ENCODE data around the gene C10orf62. TPM values are rescaled to one million over a fixed set of nuclear protein-coding genes. Genes with fewer than 3 reads are reported as not detected.
"Not testable (repeated sequence)": the region's sequence is repeated elsewhere in the genome, so short reads cannot be mapped to it uniquely, and the experiment has no call there.

Gene C10orf62
- total RNA-seq, 1 donor from 2014 or later = not detected

DNA sequence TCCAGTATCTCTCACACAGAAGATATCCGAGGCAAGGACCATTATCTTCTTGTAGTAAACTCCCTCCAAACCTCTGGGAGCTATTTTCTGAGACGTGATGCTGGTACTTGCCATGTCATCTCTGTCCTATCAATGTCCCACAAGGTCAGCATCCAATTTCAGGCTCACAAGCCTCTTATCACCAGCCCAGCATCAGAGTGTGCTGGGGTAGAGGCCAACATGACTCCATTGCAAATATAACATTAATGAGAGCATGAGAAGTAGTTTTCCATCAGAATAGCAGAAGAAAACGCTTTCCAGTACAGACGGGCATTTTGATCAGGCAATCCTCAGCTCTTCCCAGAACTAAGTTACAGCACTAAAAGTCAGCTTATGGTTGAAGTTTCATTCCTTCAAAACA is 38.2 kb downstream of the C10orf62 start:
- no peak for DNase-seq (ENCODE audit: low read depth in 2 of 2)

DNA sequence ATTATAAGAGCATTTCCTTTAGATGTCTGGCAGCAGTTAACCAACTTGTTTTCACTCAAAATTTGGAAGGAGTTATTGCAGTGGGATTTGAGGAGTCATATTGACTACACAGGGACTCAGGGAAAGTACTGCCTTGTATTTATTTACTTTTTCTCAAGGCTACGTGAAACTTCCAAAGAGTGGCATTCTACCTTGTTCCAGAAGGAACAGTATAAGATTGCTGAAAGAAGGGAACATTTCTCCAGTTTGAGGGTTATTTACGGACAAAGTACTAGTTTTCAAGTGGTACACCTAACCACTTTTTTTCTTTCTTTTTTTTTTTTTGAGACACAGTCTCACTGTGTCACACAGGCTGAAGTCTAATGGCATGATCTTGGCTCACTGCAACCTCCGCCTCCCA is 38.7 kb downstream of the C10orf62 start:
- no peak for DNase-seq (ENCODE audit: low read depth in 2 of 2)

- DNase-seq (ENCODE audit: low read depth in 2 of 2) = no peak
Observed at GRCh38 chr10:97629289-97629688, 39.8 kb downstream of the C10orf62 start.

GRCh38 chr10:97631098-97631497 is 41.6 kb downstream of the C10orf62 start:
- DNase-seq (ENCODE audit: low read depth in 2 of 2) = no peak

DNA sequence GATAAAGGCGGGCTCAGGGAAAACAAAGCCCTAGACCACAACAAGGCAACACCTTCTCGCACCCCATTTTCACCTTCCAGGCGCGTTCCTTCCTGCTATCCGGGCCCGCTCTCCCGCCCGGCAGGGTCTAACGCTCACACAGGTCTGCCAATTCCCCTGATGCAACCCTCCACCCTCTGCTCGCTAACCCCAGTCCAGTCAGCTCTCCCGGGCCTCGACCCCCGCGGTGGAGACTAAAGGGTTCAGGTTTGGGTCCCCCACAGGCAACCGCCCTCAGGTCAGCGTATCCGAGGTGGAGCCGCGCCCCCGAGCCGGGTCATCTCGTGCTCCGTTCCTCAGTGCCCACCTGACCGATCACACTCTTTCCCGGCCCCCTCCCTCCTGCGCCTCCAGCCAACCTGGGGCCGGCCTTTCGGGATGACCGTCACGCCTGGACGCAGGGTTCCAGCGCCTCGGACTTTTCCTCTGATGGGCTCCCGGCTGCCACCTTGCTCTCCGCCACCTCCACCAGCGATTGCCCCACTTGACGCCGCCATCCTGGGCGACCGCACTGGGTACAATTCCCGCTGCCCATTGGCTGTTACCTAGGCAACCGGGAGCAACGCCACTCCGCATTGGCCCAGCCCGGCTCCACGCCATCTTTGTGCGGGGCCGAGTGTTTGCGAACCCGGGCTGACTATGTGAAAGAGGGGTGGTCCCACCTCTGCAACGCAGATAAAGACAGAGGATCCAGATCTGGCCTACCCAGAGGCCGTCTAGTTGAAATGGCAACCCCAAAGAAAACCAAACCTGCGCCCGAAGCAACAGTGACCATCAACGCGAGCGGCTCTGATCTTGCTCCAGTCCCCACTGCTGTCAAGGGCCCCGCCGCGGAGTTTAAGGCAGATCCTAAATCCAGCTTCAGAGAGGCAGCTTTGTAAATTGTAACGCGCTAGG is 43.7 kb downstream of the C10orf62 start, which contains the start of gene MORN4:
Gene MORN4 (minus strand): TSS at position 552 of the 936 bp plus-strand sequence. CDS start 13,847 bp downstream, outside the sequence.
- DNase-seq (ENCODE audit: low read depth in 2 of 2) = peak; percentile 90 to 93

- DNase-seq (ENCODE audit: low read depth in 2 of 2) = peak; percentile 5 to 14
Observed at GRCh38 chr10:97633921-97634320, 44.4 kb downstream of the C10orf62 start.

- DNase-seq (ENCODE audit: low read depth in 2 of 2) = no peak
Observed at GRCh38 chr10:97635577-97635976, 46.1 kb downstream of the C10orf62 start.

DNA sequence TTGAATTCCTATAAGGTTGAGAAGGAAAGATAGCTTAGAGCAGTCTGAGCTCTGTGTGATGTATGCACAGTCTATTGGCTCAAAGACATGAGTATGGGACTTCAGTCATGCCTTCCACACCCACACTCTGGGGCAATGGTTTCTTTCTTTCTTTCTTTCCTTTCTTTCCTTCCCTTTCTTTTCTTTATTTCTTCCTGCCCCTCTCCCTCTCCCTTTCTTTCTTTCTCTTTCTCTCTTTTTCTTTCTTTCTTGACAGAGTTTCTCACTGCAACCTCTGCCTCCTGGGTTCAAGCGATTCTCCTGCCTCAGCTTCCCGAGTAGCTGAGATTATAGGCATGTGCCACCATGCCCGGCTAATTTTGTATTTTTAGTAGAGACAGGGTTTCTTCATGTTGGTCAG is 49.6 kb downstream of the C10orf62 start:
- not testable (repeated sequence) for DNase-seq (ENCODE audit: low read depth in 2 of 2)

DNA sequence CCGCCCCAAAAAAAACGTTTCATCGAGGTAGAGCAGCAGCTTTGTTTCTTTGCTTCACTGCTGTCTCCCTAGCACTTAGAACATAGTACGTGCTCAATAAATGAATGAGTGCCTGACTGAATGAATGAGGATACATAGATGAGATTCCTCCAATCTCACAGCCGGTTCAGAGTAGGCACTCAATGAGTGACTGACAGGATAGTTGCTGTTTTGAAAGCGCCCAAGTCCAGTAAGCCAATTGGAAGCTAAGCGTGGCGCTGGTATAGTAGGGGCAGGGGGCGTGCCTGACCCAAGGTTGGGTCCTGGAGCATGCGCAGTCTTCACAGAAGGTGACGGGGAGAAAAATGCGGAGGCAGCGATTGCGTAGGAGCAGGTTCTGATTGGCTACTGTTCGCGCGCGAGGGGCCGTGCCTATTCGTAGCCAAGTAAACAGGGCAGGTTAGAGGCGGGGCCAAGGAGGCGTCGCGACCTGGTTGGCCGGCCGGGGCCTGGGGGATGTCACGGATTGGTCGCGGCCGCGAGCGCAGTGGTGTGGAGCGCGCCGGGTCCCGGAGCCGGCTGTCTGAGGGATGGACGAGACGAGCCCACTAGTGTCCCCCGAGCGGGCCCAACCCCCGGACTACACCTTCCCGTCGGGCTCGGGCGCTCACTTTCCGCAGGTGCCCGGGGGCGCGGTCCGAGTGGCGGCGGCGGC is 50.8 kb downstream of the C10orf62 start, which contains the start of gene PI4K2A:
Gene PI4K2A (plus strand): TSS at position 498 of the 694 bp plus-strand sequence. CDS start 72 bp downstream, at position 570.
- peak; percentile 99 to 100 for DNase-seq (ENCODE audit: low read depth in 2 of 2)

Other genes with a start within 250 kb of the C10orf62 start
- gene RRP12, start 188.4 kb upstream of the C10orf62 start, total RNA-seq = 6.8 and 9.3 TPM in 2 replicates
- 209 and 215 TPM in 2 replicates for gene PGAM1, start 163.5 kb upstream of the C10orf62 start, total RNA-seq
- 20.6 and 23.1 TPM in 2 replicates for gene EXOSC1, start 143.7 kb upstream of the C10orf62 start, total RNA-seq
- gene ZDHHC16, start 143.5 kb upstream of the C10orf62 start, total RNA-seq = 21.6 and 26.2 TPM in 2 replicates
- 39.7 and 47.2 TPM in 2 replicates for gene MMS19, start 91.3 kb upstream of the C10orf62 start, total RNA-seq
- 41.6 and 59.9 TPM in 2 replicates for gene UBTD1, start 90.8 kb upstream of the C10orf62 start, total RNA-seq
- gene ANKRD2, start 16.9 kb upstream of the C10orf62 start, total RNA-seq = 0.20 and 0.44 TPM in 2 replicates
- under 0.01 and 0.87 TPM in 2 replicates for gene HOGA1, start 5.3 kb upstream of the C10orf62 start, total RNA-seq
- gene MORN4, start 43.8 kb downstream of the C10orf62 start, total RNA-seq = 1.1 and 2.6 TPM in 2 replicates
- 10.1 and 10.2 TPM in 2 replicates for gene PI4K2A, start 51.0 kb downstream of the C10orf62 start, total RNA-seq
- gene AVPI1, start 97.5 kb downstream of the C10orf62 start, total RNA-seq = 3.7 and 5.0 TPM in 2 replicates
- 10.7 and 11.5 TPM in 2 replicates for gene MARVELD1, start 124.0 kb downstream of the C10orf62 start, total RNA-seq
- gene ZFYVE27, start 147.4 kb downstream of the C10orf62 start, total RNA-seq = 11.3 and 18.8 TPM in 2 replicates
- gene SFRP5, start 182.3 kb downstream of the C10orf62 start, total RNA-seq = not detected in 2 replicates